GM10266 (cell line): ENCODE measurements around the gene AVL9.

Source experiments
- DNase-seq: peaks from one replicate; pipeline ENCODE4 v3.0.0; 2012; ENCODE audit errors: extremely low spot score
- CTCF ChIP-seq: IDR thresholded peaks from 2 replicates; pipeline ENCODE4 v1.5.1; 2012; ENCODE audit warnings: mild to moderate bottlenecking, low read depth; ENCODE audit not compliant: control insufficient read depth, insufficient read depth; ENCODE audit errors: missing control alignments

Gene AVL9

GRCh38 chr7:32561613-32562012 lies 66.3 kb downstream of the AVL9 start:
- no peak for DNase-seq
- no peak for TF ChIP-seq CTCF

GRCh38 chr7:32564542-32564941 lies 69.3 kb downstream of the AVL9 start:
- DNase-seq = no peak
- TF ChIP-seq CTCF = no peak

GRCh38 chr7:32569388-32570289 lies 74.3 kb downstream of the AVL9 start:
- TF ChIP-seq CTCF = no peak
- no peak for DNase-seq

- TF ChIP-seq CTCF = no peak
- DNase-seq = no peak
These were observed 77.9 kb downstream of the AVL9 start for GRCh38 chr7:32573110-32573687.

GRCh38 chr7:32574626-32575025 lies 79.3 kb downstream of the AVL9 start:
- no peak for TF ChIP-seq CTCF
- no peak for DNase-seq

- no peak for DNase-seq
- TF ChIP-seq CTCF = no peak
These were observed 82.1 kb downstream of the AVL9 start for GRCh38 chr7:32577421-32577820.

- no peak for TF ChIP-seq CTCF
- no peak for DNase-seq
These were observed 84.5 kb downstream of the AVL9 start for GRCh38 chr7:32579776-32580175.
